ENCODE data around the gene RTN3.
"Not testable (repeated sequence)": the region's sequence is repeated elsewhere in the genome, so short reads cannot be mapped to it uniquely, and the experiment has no call there.

The RTN3 gene

GRCh38 chr11:63681321-63682065 lies at the start of gene RTN3:
Gene RTN3 (plus strand): TSS chr11:63681500. CDS start chr11:63681637, 137 bp downstream.
- Histone ChIP-seq H3K27ac (ENCODE audit: low read depth, low read length) (peak within 1 kb of the TSS; percentile 100), H3K4me1 (ENCODE audit: insufficient read depth, low read length) (peaks cover 16% of the 10 kb centered on the region), H3K27me3 (ENCODE audit: control insufficient read depth in 1 of 2, insufficient read depth in 2 of 2, low read length in 2 of 2) (no peaks in the 10 kb centered on the region), H3K9me3 (ENCODE audit: low read length) (no peaks in the 10 kb centered on the region), H3K4me3 (ENCODE audit: low read depth in 1 of 2, low read length in 2 of 2) (peak within 1 kb of the TSS; percentile 80 to 81), H3K36me3 (ENCODE audit: insufficient read depth, low read length) (no peaks in the 10 kb centered on the region), H3K9ac (ENCODE audit: low read length) (peak within 1 kb of the TSS; percentile 51)

GRCh38 chr11:63635762-63636465 lies 45.4 kb upstream of the RTN3 start:
- Histone ChIP-seq H3K4me1 (ENCODE audit: insufficient read depth, low read length) (no peaks in the 10 kb centered on the region), H3K4me3 (ENCODE audit: low read depth in 1 of 2, low read length in 2 of 2) (no peak overlapping the region), H3K9me3 (ENCODE audit: low read length) (no peaks in the 10 kb centered on the region), H3K27ac (ENCODE audit: low read depth, low read length) (no peak overlapping the region), H3K36me3 (ENCODE audit: insufficient read depth, low read length) (peaks cover 30% of the 10 kb centered on the region), H3K9ac (ENCODE audit: low read length) (no peak overlapping the region), H3K27me3 (ENCODE audit: control insufficient read depth in 1 of 2, insufficient read depth in 2 of 2, low read length in 2 of 2) (no peaks in the 10 kb centered on the region)

GRCh38 chr11:63638436-63638835 lies 42.9 kb upstream of the RTN3 start:
- peaks cover 31% of the 10 kb centered on the region for H3K36me3 ChIP-seq (ENCODE audit: insufficient read depth, low read length)
- not testable (repeated sequence) for H3K4me3 ChIP-seq (ENCODE audit: low read depth in 1 of 2, low read length in 2 of 2); H3K9ac ChIP-seq (ENCODE audit: low read length); H3K9me3 ChIP-seq (ENCODE audit: low read length); H3K4me1 ChIP-seq (ENCODE audit: insufficient read depth, low read length); H3K27ac ChIP-seq (ENCODE audit: low read depth, low read length); H3K27me3 ChIP-seq (ENCODE audit: control insufficient read depth in 1 of 2, insufficient read depth in 2 of 2, low read length in 2 of 2)

GRCh38 chr11:63639199-63639832 lies 42.0 kb upstream of the RTN3 start:
- Histone ChIP-seq H3K4me3 (ENCODE audit: low read depth in 1 of 2, low read length in 2 of 2) (no peak overlapping the region), H3K27me3 (ENCODE audit: control insufficient read depth in 1 of 2, insufficient read depth in 2 of 2, low read length in 2 of 2) (no peaks in the 10 kb centered on the region), H3K9ac (ENCODE audit: low read length) (no peak overlapping the region), H3K9me3 (ENCODE audit: low read length) (no peaks in the 10 kb centered on the region), H3K4me1 (ENCODE audit: insufficient read depth, low read length) (no peaks in the 10 kb centered on the region), H3K36me3 (ENCODE audit: insufficient read depth, low read length) (peaks cover 32% of the 10 kb centered on the region), H3K27ac (ENCODE audit: low read depth, low read length) (no peak overlapping the region)

GRCh38 chr11:63641727-63642126 lies 39.6 kb upstream of the RTN3 start:
- no peaks in the 10 kb centered on the region for H3K9me3 ChIP-seq (ENCODE audit: low read length)
- no peaks in the 10 kb centered on the region for H3K27me3 ChIP-seq (ENCODE audit: control insufficient read depth in 1 of 2, insufficient read depth in 2 of 2, low read length in 2 of 2)
- no peak overlapping the region for H3K9ac ChIP-seq (ENCODE audit: low read length)
- no peaks in the 10 kb centered on the region for H3K4me1 ChIP-seq (ENCODE audit: insufficient read depth, low read length)
- no peak overlapping the region for H3K27ac ChIP-seq (ENCODE audit: low read depth, low read length)
- H3K36me3 ChIP-seq (ENCODE audit: insufficient read depth, low read length), result peaks cover 28% of the 10 kb centered on the region
- H3K4me3 ChIP-seq (ENCODE audit: low read depth in 1 of 2, low read length in 2 of 2), result no peak overlapping the region

GRCh38 chr11:63643205-63643604 lies 38.1 kb upstream of the RTN3 start:
- Histone ChIP-seq H3K27ac (ENCODE audit: low read depth, low read length) (no peak overlapping the region), H3K36me3 (ENCODE audit: insufficient read depth, low read length) (peaks cover 35% of the 10 kb centered on the region), H3K4me3 (ENCODE audit: low read depth in 1 of 2, low read length in 2 of 2) (no peak overlapping the region), H3K4me1 (ENCODE audit: insufficient read depth, low read length) (no peaks in the 10 kb centered on the region), H3K9me3 (ENCODE audit: low read length) (no peaks in the 10 kb centered on the region), H3K27me3 (ENCODE audit: control insufficient read depth in 1 of 2, insufficient read depth in 2 of 2, low read length in 2 of 2) (no peaks in the 10 kb centered on the region), H3K9ac (ENCODE audit: low read length) (no peak overlapping the region)

- Histone ChIP-seq H3K4me3 (ENCODE audit: low read depth in 1 of 2, low read length in 2 of 2) (no peak overlapping the region), H3K9me3 (ENCODE audit: low read length) (no peaks in the 10 kb centered on the region), H3K4me1 (ENCODE audit: insufficient read depth, low read length) (no peaks in the 10 kb centered on the region), H3K27me3 (ENCODE audit: control insufficient read depth in 1 of 2, insufficient read depth in 2 of 2, low read length in 2 of 2) (no peaks in the 10 kb centered on the region), H3K36me3 (ENCODE audit: insufficient read depth, low read length) (peaks cover 27% of the 10 kb centered on the region), H3K9ac (ENCODE audit: low read length) (no peak overlapping the region), H3K27ac (ENCODE audit: low read depth, low read length) (no peak overlapping the region)
These were observed 28.6 kb upstream of the RTN3 start for GRCh38 chr11:63652671-63653070.

- Histone ChIP-seq H3K4me1 (ENCODE audit: insufficient read depth, low read length) (peaks cover 22% of the 10 kb centered on the region), H3K4me3 (ENCODE audit: low read depth in 1 of 2, low read length in 2 of 2) (no peak overlapping the region), H3K36me3 (ENCODE audit: insufficient read depth, low read length) (no peaks in the 10 kb centered on the region), H3K27ac (ENCODE audit: low read depth, low read length) (no peak overlapping the region), H3K27me3 (ENCODE audit: control insufficient read depth in 1 of 2, insufficient read depth in 2 of 2, low read length in 2 of 2) (no peaks in the 10 kb centered on the region), H3K9ac (ENCODE audit: low read length) (no peak overlapping the region), H3K9me3 (ENCODE audit: low read length) (no peaks in the 10 kb centered on the region)
These were observed 20.3 kb upstream of the RTN3 start for GRCh38 chr11:63660972-63661371.

GRCh38 chr11:63663809-63664208 lies 17.5 kb upstream of the RTN3 start:
- Histone ChIP-seq H3K9ac (ENCODE audit: low read length) (no peak overlapping the region), H3K36me3 (ENCODE audit: insufficient read depth, low read length) (no peaks in the 10 kb centered on the region), H3K27ac (ENCODE audit: low read depth, low read length) (no peak overlapping the region), H3K4me3 (ENCODE audit: low read depth in 1 of 2, low read length in 2 of 2) (no peak overlapping the region), H3K27me3 (ENCODE audit: control insufficient read depth in 1 of 2, insufficient read depth in 2 of 2, low read length in 2 of 2) (no peaks in the 10 kb centered on the region), H3K4me1 (ENCODE audit: insufficient read depth, low read length) (peaks cover 47% of the 10 kb centered on the region), H3K9me3 (ENCODE audit: low read length) (no peaks in the 10 kb centered on the region)

GRCh38 chr11:63666874-63667273 lies 14.4 kb upstream of the RTN3 start:
- Histone ChIP-seq H3K27ac (ENCODE audit: low read depth, low read length) (no peak overlapping the region), H3K4me1 (ENCODE audit: insufficient read depth, low read length) (peaks cover 53% of the 10 kb centered on the region), H3K4me3 (ENCODE audit: low read depth in 1 of 2, low read length in 2 of 2) (no peak overlapping the region), H3K9ac (ENCODE audit: low read length) (no peak overlapping the region), H3K36me3 (ENCODE audit: insufficient read depth, low read length) (no peaks in the 10 kb centered on the region), H3K27me3 (ENCODE audit: control insufficient read depth in 1 of 2, insufficient read depth in 2 of 2, low read length in 2 of 2) (no peaks in the 10 kb centered on the region), H3K9me3 (ENCODE audit: low read length) (no peaks in the 10 kb centered on the region)

GRCh38 chr11:63667995-63668795 lies 13.1 kb upstream of the RTN3 start:
- H3K27ac ChIP-seq (ENCODE audit: low read depth, low read length), result peak overlapping the region; percentile 25
- H3K4me1 ChIP-seq (ENCODE audit: insufficient read depth, low read length), result peaks cover 44% of the 10 kb centered on the region
- H3K9me3 ChIP-seq (ENCODE audit: low read length), result no peaks in the 10 kb centered on the region
- H3K36me3 ChIP-seq (ENCODE audit: insufficient read depth, low read length), result no peaks in the 10 kb centered on the region
- H3K27me3 ChIP-seq (ENCODE audit: control insufficient read depth in 1 of 2, insufficient read depth in 2 of 2, low read length in 2 of 2), result no peaks in the 10 kb centered on the region
- H3K4me3 ChIP-seq (ENCODE audit: low read depth in 1 of 2, low read length in 2 of 2), result peak overlapping the region in 1 of 2 donors; percentile 5
- no peak overlapping the region for H3K9ac ChIP-seq (ENCODE audit: low read length)
